Neural cell (in vitro differentiated cells): Measurements from ENCODE around the gene ADAT3.

Experiments used
- EP300 ChIP-seq: fragments of 450-650 bp; conservative IDR thresholded peaks from 2 replicates; pipeline ENCODE4 v1.6.1; 2014; ENCODE audit warnings: antibody characterized with exemption, mild to moderate bottlenecking, moderate library complexity; ENCODE audit not compliant: poor library complexity, severe bottlenecking
- EZH2 ChIP-seq: fragments of 200-600, 300-800 bp; shearing (Covaris generic), sonication (generic); IDR thresholded peaks from 2 replicates; pipeline ENCODE4 v1.6.1; 2014; ENCODE audit warnings: antibody characterized with exemption, low read length, borderline replicate concordance, mild to moderate bottlenecking; ENCODE audit not compliant: insufficient read depth, poor library complexity, severe bottlenecking
- POLR2AphosphoS5 ChIP-seq: IDR thresholded peaks from 2 replicates; pipeline ENCODE4 v1.6.1; 2012
- RAD21 ChIP-seq: fragments of 450-650 bp; conservative IDR thresholded peaks from 2 replicates; pipeline ENCODE4 v1.6.1; 2014; ENCODE audit warnings: antibody characterized with exemption, mild to moderate bottlenecking, moderate library complexity
- TAF1 ChIP-seq: IDR thresholded peaks from 2 replicates; pipeline ENCODE4 v1.6.1; 2012; ENCODE audit warnings: low read depth
- TF ChIP-seq, protein P1 (sequence below): fragments of 450-650 bp; IDR thresholded peaks from 2 replicates; pipeline ENCODE4 v1.5.1; 2014; ENCODE audit warnings: antibody characterized with exemption, mild to moderate bottlenecking, moderate library complexity; ENCODE audit not compliant: poor library complexity, severe bottlenecking
- TF ChIP-seq, protein P2 (sequence below): IDR thresholded peaks from 2 replicates; pipeline ENCODE4 v1.6.1; 2012; ENCODE audit warnings: borderline replicate concordance

DNA sequence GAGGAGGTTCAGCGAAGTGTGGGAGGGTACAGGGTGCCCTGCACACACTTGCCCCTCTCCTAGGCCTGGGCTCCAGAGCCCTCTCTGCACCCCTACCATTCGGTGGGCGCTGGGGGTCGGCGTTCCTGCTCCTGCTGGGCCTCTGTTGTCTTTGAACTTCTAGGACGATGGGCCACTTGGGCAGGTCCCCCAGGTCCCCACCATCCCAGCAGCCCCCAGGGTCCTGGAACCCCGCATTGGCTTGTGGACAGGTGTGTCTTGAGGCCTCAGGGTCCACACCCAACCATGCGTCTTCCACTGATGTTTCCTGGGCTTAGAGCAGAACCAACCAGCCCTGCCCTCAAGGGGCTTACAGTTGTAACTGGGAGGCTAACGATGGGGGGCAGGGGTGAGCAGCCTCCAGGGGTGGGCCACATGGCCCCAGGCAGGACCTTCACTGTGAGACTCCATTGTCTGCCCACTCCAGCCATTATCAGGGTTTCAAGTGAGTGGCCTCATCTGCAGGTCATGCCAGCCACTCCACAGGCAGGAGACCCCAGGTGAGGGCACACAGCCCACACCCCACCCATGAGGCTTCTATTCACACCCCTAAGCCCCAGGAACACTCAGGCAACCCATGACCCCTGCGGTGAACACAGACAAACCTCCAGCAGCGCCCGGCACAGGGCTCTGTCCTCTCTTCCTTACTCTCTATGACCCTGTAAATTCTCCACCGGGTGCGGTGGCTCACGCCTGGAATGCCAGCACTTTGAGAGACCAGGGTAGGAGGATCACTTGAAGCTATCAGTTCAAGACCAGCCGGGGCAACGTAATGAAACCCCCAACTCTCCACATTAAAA is 39.8 kb upstream of the ADAT3 start:
- TF ChIP-seq, protein P1, sequence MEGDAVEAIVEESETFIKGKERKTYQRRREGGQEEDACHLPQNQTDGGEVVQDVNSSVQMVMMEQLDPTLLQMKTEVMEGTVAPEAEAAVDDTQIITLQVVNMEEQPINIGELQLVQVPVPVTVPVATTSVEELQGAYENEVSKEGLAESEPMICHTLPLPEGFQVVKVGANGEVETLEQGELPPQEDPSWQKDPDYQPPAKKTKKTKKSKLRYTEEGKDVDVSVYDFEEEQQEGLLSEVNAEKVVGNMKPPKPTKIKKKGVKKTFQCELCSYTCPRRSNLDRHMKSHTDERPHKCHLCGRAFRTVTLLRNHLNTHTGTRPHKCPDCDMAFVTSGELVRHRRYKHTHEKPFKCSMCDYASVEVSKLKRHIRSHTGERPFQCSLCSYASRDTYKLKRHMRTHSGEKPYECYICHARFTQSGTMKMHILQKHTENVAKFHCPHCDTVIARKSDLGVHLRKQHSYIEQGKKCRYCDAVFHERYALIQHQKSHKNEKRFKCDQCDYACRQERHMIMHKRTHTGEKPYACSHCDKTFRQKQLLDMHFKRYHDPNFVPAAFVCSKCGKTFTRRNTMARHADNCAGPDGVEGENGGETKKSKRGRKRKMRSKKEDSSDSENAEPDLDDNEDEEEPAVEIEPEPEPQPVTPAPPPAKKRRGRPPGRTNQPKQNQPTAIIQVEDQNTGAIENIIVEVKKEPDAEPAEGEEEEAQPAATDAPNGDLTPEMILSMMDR: no peak
- TF ChIP-seq EZH2 (no peak), RAD21 (no peak), POLR2AphosphoS5 (no peak), EP300 (no peak), TAF1 (no peak)
- TF ChIP-seq, protein P2, sequence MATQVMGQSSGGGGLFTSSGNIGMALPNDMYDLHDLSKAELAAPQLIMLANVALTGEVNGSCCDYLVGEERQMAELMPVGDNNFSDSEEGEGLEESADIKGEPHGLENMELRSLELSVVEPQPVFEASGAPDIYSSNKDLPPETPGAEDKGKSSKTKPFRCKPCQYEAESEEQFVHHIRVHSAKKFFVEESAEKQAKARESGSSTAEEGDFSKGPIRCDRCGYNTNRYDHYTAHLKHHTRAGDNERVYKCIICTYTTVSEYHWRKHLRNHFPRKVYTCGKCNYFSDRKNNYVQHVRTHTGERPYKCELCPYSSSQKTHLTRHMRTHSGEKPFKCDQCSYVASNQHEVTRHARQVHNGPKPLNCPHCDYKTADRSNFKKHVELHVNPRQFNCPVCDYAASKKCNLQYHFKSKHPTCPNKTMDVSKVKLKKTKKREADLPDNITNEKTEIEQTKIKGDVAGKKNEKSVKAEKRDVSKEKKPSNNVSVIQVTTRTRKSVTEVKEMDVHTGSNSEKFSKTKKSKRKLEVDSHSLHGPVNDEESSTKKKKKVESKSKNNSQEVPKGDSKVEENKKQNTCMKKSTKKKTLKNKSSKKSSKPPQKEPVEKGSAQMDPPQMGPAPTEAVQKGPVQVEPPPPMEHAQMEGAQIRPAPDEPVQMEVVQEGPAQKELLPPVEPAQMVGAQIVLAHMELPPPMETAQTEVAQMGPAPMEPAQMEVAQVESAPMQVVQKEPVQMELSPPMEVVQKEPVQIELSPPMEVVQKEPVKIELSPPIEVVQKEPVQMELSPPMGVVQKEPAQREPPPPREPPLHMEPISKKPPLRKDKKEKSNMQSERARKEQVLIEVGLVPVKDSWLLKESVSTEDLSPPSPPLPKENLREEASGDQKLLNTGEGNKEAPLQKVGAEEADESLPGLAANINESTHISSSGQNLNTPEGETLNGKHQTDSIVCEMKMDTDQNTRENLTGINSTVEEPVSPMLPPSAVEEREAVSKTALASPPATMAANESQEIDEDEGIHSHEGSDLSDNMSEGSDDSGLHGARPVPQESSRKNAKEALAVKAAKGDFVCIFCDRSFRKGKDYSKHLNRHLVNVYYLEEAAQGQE: no peak
